HG03378 (cell line): ENCODE results near the gene SLC16A5.
"Not testable (repeated sequence)": the region's sequence is repeated elsewhere in the genome, so short reads cannot be mapped to it uniquely, and the experiment has no call there.

Source experiments
- ATAC-seq: cut with Tn5 transposase; IDR thresholded peaks from one replicate; pipeline ENCODE4 v1.9.1; 2021; ENCODE audit warnings: mild to moderate bottlenecking, moderate library complexity; ENCODE audit not compliant: unreplicated experiment

The SLC16A5 gene

GRCh38 chr17:75109407-75110233 lies 21.9 kb downstream of the SLC16A5 start, which contains the start of gene ARMC7:
TSS of gene ARMC7 (plus strand) at chr17:75109969. CDS start at chr17:75110289, 320 bp downstream.
- ATAC-seq = peak; percentile 44

- ATAC-seq = no peak
Observed at GRCh38 chr17:75110234-75110937, 22.6 kb downstream of the SLC16A5 start.

DNA sequence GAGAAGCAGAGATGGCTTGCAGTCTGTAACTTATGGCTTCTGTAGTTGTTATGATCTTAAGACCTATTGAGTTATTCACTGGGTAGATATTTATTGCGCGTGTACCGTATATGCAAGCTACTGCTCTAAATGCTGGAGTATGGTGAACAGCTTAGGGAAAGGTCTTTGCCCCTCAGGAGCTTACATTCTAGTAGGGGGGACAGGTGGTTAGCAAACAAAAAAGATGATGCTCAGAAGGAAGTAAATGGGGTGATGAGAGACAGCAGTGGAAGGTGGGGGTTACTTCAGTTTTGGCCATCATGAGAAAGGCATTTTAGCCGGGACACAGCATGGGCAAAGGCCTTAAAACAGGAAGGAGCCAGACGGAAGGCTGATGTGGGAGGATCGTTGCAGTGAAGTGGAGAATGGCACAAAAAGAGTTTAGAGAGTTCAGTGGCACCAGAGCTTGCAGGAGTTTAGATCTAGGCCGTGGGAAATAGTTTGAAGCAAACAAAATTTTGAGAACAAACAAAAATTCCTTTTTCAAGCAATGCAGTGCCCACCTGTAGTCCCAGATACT lies 24.1 kb downstream of the SLC16A5 start:
- ATAC-seq = no peak

GRCh38 chr17:75113798-75114551 lies 26.2 kb downstream of the SLC16A5 start:
- ATAC-seq = no peak

GRCh38 chr17:75114552-75115314 lies 27.0 kb downstream of the SLC16A5 start:
- ATAC-seq = no peak

GRCh38 chr17:75115555-75115954 lies 27.8 kb downstream of the SLC16A5 start:
- no peak for ATAC-seq

DNA sequence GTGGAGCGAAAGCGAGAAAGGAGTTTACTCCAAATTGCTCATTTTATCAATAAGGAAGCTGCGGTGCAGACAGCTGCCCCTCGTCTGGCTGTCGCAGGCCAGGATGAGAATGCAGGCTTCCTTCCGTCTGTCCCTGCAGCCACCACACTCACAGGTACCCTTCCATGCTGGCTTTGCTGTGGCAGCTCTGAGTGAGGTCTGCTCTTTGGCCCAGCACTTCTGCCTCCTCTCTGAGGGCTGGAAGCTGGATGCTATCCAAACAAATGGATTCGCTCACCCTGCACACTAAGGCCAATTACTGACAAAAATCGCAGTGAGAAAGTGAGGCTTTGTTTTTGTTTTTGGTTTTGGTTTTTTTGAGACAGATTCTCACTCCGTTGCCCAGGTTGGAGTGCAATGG lies 29.0 kb downstream of the SLC16A5 start:
- ATAC-seq = no peak

- no peak for ATAC-seq
Observed at GRCh38 chr17:75118307-75118706, 30.6 kb downstream of the SLC16A5 start.

GRCh38 chr17:75124041-75124818 lies 36.5 kb downstream of the SLC16A5 start:
- ATAC-seq = no peak

DNA sequence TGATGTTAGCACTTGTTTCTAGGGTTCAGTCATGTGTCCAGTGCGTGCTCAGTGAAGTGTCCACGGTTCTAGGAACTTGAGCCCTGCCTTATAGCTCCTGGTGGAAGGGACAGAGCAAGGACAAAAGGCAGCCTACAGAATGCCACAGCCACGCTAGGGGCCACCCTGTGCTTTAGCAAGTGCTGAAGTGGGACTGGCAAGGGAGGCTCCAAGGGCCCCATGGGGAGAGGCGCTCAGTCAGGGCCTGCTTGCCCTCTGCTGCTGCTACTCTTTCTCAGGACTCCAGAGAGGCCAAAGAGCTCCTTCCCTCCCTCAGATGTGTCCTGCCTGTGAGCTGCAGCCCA lies 37.0 kb downstream of the SLC16A5 start:
- no peak for ATAC-seq

DNA sequence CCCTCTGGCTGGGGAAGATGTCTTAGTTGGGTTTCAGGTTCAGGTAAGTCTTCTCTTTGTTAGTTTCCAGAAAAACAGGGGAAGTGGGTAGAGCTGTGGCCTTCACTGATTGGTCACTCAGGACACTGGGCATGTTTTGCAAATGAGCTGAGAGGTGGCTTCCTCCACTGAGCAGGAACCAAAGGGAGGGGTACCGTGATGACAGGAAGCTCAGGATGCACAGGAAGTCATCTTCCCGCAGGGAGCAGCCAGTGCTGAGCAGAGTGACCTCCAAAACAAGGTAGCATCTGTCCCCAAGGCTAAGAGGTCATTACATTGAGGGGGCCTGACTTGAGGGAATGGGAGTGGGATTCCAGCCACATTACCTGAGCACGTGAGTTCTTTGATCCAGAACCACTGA lies 38.2 kb downstream of the SLC16A5 start:
- no peak for ATAC-seq

DNA sequence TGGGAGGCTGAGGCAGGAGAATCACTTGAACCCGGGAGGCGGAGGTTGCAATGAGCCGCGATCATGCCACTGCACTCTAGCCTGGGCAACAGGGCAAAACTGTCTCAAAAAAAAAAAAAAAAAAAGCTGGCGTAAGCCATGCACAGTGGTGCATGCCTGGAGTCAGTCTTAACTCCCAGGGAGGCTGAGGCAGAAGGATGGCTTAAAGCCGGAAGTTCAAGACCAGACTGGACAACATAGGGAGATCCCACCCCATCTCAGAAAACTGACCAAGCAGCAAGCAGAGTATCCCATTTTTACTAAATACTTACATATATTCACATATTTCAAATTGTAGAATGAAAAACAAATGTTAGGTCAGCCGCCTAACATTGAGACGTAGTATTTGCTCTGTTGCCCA lies 39.2 kb downstream of the SLC16A5 start:
- no peak for ATAC-seq

GRCh38 chr17:75127936-75128335 lies 40.2 kb downstream of the SLC16A5 start:
- ATAC-seq = not testable (repeated sequence)

- ATAC-seq = no peak
Observed at GRCh38 chr17:75128694-75129505, 41.1 kb downstream of the SLC16A5 start.

GRCh38 chr17:75129576-75129975 lies 41.8 kb downstream of the SLC16A5 start:
- no peak for ATAC-seq

DNA sequence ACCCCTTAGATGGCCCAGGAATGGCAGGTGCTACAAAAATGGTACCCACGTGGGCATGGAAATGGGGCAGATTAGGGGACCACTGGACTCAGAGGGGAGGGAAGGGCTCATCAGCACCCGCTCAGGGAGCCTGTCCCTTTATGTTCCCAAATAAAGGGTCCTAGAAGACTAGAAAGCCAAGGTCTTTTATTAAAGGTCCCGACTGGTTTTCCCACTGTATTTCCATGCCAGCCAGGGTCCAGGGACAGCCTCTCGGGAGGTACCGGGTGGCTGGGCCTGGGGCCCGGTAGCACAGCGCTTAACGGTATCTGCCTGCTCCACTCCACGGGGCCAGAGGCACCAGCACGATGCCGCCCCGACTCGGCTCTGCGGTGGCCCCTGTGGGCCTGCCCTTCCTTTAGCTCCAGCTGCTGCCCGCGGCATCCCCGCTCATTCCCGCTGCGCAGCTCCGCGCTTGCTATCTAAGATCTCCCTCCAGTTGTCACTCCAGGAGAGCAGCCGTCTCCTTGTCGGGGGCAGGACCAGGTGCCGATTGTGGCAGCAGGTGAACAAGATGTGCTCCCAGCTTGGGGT lies 42.4 kb downstream of the SLC16A5 start:
- no peak for ATAC-seq

DNA sequence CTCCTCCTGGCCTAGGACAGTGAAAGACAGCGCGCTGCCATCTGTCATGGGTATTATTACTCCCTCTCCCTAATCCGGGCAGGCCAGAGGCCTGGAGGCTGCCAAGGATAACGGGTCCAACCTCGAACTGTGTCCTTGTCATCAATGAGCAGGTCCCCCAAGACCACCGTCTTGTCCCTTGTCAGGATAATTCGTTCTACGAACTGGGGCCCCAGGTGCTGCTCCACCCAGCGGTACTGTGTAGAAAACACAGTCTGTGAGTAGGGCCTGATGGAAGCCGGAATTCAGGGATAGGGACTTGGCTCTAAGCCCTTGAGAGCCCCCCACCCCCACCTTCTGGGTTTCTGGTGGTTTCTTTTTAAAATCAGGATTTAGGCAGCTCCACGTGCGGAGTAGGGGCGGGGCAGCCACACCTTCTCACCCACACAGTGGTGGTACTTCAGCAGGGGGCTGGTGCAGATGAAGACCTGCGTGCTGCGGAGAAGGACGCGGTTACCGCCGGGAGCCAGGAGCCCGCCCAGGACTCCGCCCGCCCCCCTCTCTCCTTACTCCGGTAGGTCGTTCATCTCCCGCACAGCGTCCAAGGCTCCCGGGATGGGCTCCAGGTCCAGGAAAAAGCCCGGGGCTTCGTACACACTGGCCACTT lies 43.0 kb downstream of the SLC16A5 start:
- no peak for ATAC-seq
